Gastrocnemius medialis (tissue), 4 donors: ENCODE data around the gene NPIPB6.
"Not testable (repeated sequence)": the region's sequence is repeated elsewhere in the genome, so short reads cannot be mapped to it uniquely, and the experiment has no call there.

Source experiments
- POLR2A ChIP-seq, 2 donors: fragments of 450-650 bp; IDR thresholded peaks; one replicate each; pipeline ENCODE4 v1.6.1; 2017; ENCODE audit warnings: antibody characterized with exemption in 2 of 2, mild to moderate bottlenecking in 2 of 2, moderate library complexity in 2 of 2
- TF ChIP-seq, protein P1 (sequence below), 5 experiments: fragments of 450-650 bp in 3 of 5; fragments of 200-600 bp in 2 of 5; sonication (generic) in 2 of 5; IDR thresholded peaks in 4 of 5; conservative IDR thresholded peaks in 1 of 5; 1 replicate in 4 of 5; 2 replicates in 1 of 5; pipeline ENCODE4 v1.5.1; 2016 to 2019; ENCODE audit warnings: antibody characterized with exemption in 5 of 5, mild to moderate bottlenecking in 3 of 5, moderate library complexity in 3 of 5

DNA sequence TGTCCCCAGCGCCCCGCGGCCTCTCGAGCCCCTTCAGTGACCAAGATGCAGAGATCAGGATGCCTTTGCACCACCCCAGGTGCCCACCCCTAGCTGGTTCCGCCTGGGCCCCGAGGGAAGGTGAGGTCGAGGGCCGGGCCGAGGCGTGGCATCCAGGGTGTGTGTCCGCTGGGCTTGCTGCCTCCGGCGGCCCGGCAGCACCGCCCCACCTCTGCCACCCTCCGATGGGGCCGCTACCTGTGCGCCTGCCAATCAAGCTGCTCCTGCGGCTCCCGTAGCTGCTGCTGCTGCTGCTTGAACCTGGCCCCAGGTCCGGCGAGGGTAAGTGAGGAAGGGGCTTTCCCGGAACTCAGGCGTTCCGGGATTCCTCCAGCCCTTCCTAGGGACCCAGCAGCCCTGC lies 11.0 kb upstream of the NPIPB6 start:
- TF ChIP-seq, protein P1, sequence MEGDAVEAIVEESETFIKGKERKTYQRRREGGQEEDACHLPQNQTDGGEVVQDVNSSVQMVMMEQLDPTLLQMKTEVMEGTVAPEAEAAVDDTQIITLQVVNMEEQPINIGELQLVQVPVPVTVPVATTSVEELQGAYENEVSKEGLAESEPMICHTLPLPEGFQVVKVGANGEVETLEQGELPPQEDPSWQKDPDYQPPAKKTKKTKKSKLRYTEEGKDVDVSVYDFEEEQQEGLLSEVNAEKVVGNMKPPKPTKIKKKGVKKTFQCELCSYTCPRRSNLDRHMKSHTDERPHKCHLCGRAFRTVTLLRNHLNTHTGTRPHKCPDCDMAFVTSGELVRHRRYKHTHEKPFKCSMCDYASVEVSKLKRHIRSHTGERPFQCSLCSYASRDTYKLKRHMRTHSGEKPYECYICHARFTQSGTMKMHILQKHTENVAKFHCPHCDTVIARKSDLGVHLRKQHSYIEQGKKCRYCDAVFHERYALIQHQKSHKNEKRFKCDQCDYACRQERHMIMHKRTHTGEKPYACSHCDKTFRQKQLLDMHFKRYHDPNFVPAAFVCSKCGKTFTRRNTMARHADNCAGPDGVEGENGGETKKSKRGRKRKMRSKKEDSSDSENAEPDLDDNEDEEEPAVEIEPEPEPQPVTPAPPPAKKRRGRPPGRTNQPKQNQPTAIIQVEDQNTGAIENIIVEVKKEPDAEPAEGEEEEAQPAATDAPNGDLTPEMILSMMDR (IDR thresholded peaks at IDR 0.05 in 4 of 5, conservative IDR thresholded peaks at IDR 0.05 in 1 of 5) = not testable (repeated sequence)
- not testable (repeated sequence) for TF ChIP-seq POLR2A (IDR thresholded peaks at IDR 0.05)
